Muscle layer of duodenum (tissue), 2 donors: ENCODE results near the gene RBM46.

Experiments
- H3K27ac ChIP-seq: one replicate; pipeline ENCODE4 v1.7.0; 2013; ENCODE audit warnings: mild to moderate bottlenecking, low read length
- H3K27me3 ChIP-seq: one replicate; pipeline ENCODE4 v1.7.0; 2013; ENCODE audit warnings: low read depth, mild to moderate bottlenecking, control low read depth, low read length
- H3K36me3 ChIP-seq, 2 donors: one replicate each; pipeline ENCODE4 v1.7.0; 2013; ENCODE audit warnings: low read length in 2 of 2, control low read depth in 1 of 2, mild to moderate bottlenecking in 1 of 2; ENCODE audit not compliant: insufficient read depth in 2 of 2, control insufficient read depth in 1 of 2
- H3K4me1 ChIP-seq, 2 donors: one replicate each; pipeline ENCODE4 v1.7.0; 2013; ENCODE audit warnings: low read length in 2 of 2, mild to moderate bottlenecking in 2 of 2, control low read depth in 1 of 2, moderate library complexity in 1 of 2; ENCODE audit not compliant: insufficient read depth in 2 of 2, control insufficient read depth in 1 of 2
- H3K4me3 ChIP-seq, 2 donors: one replicate each; pipeline ENCODE4 v1.7.0; 2013; ENCODE audit warnings: low read length in 2 of 2, low read depth in 1 of 2, mild to moderate bottlenecking in 1 of 2
- H3K9me3 ChIP-seq, 2 donors: one replicate each; pipeline ENCODE4 v1.7.0; 2013; ENCODE audit warnings: low read length in 2 of 2, control low read depth in 1 of 2, mild to moderate bottlenecking in 1 of 2; ENCODE audit not compliant: control insufficient read depth in 1 of 2
- donor health status: healthy.

RBM46 gene

GRCh38 chr4:154744341-154744926, 36.6 kb upstream of the RBM46 start:
- H3K4me3 ChIP-seq = peak overlapping the region; percentile 84 to 97
- H3K36me3 ChIP-seq = no peaks in the 10 kb centered on the region
- H3K9me3 ChIP-seq = no peaks in the 10 kb centered on the region
- H3K27ac ChIP-seq = no peak overlapping the region
- peaks cover 17% of the 10 kb centered on the region for H3K27me3 ChIP-seq
- peaks cover 0 to 15% of the 10 kb centered on the region in 2 donors for H3K4me1 ChIP-seq

DNA sequence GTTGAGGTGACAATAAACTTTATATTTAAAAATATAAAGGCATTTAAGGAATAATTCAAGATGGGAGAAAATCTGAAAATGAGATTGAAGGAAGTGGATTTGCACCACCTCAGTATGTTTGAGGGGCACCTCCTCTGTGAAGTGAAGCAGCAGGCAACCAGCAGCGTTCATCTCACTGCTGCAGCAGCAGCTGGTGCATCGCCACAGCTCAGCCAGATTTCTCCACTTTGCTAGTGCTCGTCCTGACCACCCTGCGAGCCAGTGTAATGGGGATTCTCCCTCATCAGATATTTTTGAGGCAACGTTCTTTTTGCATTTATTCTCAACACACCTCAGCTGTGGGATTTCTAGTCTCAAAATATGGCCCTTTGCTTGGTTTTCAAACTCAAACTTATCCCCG, 23.4 kb upstream of the RBM46 start:
- no peaks in the 10 kb centered on the region for H3K9me3 ChIP-seq
- H3K27ac ChIP-seq = no peak overlapping the region
- H3K36me3 ChIP-seq = no peaks in the 10 kb centered on the region
- H3K4me3 ChIP-seq = no peak overlapping the region
- H3K4me1 ChIP-seq = no peaks in the 10 kb centered on the region
- H3K27me3 ChIP-seq = no peaks in the 10 kb centered on the region

GRCh38 chr4:154760895-154761294, 20.2 kb upstream of the RBM46 start:
- H3K4me3 ChIP-seq = no peak overlapping the region
- H3K36me3 ChIP-seq = no peaks in the 10 kb centered on the region
- no peaks in the 10 kb centered on the region for H3K27me3 ChIP-seq
- no peaks in the 10 kb centered on the region for H3K9me3 ChIP-seq
- no peaks in the 10 kb centered on the region for H3K4me1 ChIP-seq
- H3K27ac ChIP-seq = no peak overlapping the region

DNA sequence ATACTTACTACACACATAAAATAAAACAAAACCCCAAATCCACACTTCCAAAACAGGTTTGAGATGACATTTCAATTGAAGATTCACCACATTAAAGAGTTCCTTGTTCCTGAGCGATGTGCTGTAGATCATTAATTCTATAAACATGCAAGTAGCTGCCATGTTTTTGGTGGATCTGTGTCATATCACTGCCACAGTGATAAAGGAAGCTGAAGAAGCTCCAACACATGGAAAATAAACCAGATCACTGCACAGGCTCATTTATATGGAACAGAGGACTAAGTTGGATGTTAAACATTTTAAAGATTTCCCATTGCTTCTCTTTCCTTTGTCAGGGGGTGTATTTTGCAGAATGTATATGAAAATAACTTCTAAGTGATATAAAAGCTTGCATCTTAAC, 2.8 kb upstream of the RBM46 start:
- no peak overlapping the region for H3K27ac ChIP-seq
- peaks cover 0 to 4% of the 10 kb centered on the region in 2 donors for H3K4me1 ChIP-seq
- H3K4me3 ChIP-seq = no peak overlapping the region

DNA sequence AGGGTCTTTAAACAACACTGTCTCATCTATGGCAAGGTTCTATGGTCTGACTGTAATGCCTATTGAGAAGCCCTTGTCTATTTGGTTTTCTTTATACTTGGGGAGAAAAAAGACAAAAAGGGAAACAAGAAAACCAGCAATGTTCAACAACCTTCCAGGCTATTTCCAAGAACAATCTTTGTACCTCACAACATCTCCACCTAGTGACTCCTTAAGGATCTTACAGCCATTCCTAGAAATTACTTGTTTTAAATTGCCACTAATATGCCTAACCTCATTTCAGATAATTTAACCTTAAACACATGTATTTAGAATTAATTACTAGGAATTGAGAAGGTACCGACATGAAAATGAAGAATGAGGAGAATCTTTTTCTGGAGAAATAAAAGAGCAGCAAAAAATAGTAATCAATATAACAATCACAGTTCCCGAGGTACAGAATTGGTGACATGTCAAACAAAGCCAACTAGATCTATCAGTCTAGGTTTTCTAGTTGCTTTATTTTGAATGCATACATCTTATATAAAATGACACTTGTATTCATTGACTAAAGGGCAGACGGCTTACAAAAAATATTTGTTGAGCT, 1.6 kb upstream of the RBM46 start:
- no peaks in the 10 kb centered on the region for H3K27me3 ChIP-seq
- H3K4me3 ChIP-seq = no peak overlapping the region
- H3K9me3 ChIP-seq = no peaks in the 10 kb centered on the region
- H3K27ac ChIP-seq = no peak overlapping the region
- H3K4me1 ChIP-seq = peaks cover 0 to 4% of the 10 kb centered on the region in 2 donors
- no peaks in the 10 kb centered on the region for H3K36me3 ChIP-seq

More for the DNA sequence above, 2.8 kb upstream of the RBM46 start:
- Histone ChIP-seq H3K27me3 (no peaks in the 10 kb centered on the region), H3K9me3 (no peaks in the 10 kb centered on the region), H3K36me3 (no peaks in the 10 kb centered on the region)

- Histone ChIP-seq H3K4me1 (peaks cover 0 to 4% of the 10 kb centered on the region in 2 donors), H3K4me3 (peak overlapping the region in 1 of 2 donors; percentile 43), H3K27ac (no peak overlapping the region), H3K36me3 (no peaks in the 10 kb centered on the region), H3K9me3 (no peaks in the 10 kb centered on the region), H3K27me3 (no peaks in the 10 kb centered on the region)
Observed at GRCh38 chr4:154781983-154782293, 866 bp downstream of the RBM46 start.

GRCh38 chr4:154807042-154807630, 26.1 kb downstream of the RBM46 start:
- no peaks in the 10 kb centered on the region for H3K27me3 ChIP-seq
- H3K4me3 ChIP-seq = no peak overlapping the region
- no peaks in the 10 kb centered on the region for H3K9me3 ChIP-seq
- H3K36me3 ChIP-seq = no peaks in the 10 kb centered on the region
- H3K27ac ChIP-seq = no peak overlapping the region
- no peaks in the 10 kb centered on the region for H3K4me1 ChIP-seq

- Histone ChIP-seq H3K9me3 (no peaks in the 10 kb centered on the region), H3K27ac (no peak overlapping the region), H3K4me3 (no peak overlapping the region), H3K27me3 (no peaks in the 10 kb centered on the region), H3K36me3 (no peaks in the 10 kb centered on the region), H3K4me1 (no peaks in the 10 kb centered on the region)
Observed at GRCh38 chr4:154818230-154818629, 37.2 kb downstream of the RBM46 start.

GRCh38 chr4:154822775-154823174, 41.7 kb downstream of the RBM46 start:
- H3K4me3 ChIP-seq = no peak overlapping the region
- H3K9me3 ChIP-seq = no peaks in the 10 kb centered on the region
- no peaks in the 10 kb centered on the region for H3K4me1 ChIP-seq
- no peaks in the 10 kb centered on the region for H3K36me3 ChIP-seq
- no peaks in the 10 kb centered on the region for H3K27me3 ChIP-seq
- H3K27ac ChIP-seq = no peak overlapping the region

DNA sequence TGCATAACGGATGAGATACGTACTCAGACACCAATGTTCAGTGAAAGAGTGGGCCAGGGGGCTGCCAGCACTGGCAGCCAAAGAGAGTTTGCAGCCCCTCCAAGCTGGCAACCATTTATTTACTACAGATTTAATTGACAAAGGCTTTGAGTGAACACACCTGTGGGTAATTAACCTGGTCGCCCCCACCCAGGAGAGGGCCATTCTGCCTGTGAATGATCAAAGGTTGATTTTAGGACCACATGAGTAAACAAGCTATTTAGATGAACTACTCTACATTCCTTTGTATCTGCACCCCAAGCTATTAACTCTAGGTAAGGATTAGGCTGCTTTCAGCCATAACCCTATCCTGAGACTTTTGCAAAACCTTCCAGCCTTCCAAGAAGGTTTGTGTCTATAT, 55.0 kb downstream of the RBM46 start:
- H3K27ac ChIP-seq = no peak overlapping the region
- peaks cover 0 to 2% of the 10 kb centered on the region in 2 donors for H3K9me3 ChIP-seq
- H3K4me3 ChIP-seq = no peak overlapping the region
- H3K36me3 ChIP-seq = no peaks in the 10 kb centered on the region
- H3K27me3 ChIP-seq = no peaks in the 10 kb centered on the region
- no peaks in the 10 kb centered on the region for H3K4me1 ChIP-seq

DNA sequence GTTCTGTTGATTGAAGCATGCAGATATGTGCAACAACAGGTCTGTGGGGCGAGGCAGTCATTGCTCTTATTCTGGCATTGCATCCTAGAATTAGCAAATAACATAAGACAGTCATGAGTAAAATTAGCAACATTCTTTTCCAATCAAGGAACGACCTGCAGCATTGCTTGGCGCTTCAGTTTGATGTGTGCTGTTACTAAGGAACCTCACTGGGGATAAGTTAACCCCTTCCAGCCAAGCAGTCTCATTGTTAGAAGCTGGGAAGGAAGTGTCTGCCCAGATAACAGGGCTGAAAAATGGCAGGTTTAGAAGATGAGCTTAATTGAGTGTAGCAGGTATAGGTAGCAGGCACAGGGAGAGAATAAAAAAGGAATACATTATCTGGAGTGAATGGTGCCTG, 55.4 kb downstream of the RBM46 start:
- no peak overlapping the region for H3K27ac ChIP-seq
- H3K4me1 ChIP-seq = no peaks in the 10 kb centered on the region

DNA sequence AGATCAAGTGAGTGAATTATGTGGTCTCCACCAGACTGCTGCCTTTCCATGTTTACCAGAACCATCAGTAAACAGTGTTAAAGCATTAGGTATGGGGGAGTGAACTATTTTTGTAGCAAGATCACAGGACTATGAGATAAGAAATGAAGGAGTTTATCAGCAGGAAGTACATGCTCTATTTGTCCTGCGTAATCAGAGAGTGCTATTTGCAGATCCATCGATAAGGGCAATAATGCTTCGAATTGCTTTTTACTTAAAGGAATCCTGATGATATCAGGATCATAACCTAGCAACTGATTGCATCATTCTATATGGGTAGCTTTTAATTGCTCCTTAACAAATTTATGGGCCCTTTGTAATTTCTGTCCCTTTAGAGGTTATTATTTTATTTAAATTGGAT, 57.1 kb downstream of the RBM46 start:
- Histone ChIP-seq H3K27ac (no peak overlapping the region), H3K36me3 (no peaks in the 10 kb centered on the region), H3K4me1 (no peaks in the 10 kb centered on the region), H3K27me3 (no peaks in the 10 kb centered on the region), H3K9me3 (no peaks in the 10 kb centered on the region), H3K4me3 (no peak overlapping the region)

More for the DNA sequence above, 55.4 kb downstream of the RBM46 start:
- Histone ChIP-seq H3K36me3 (no peaks in the 10 kb centered on the region), H3K4me3 (no peak overlapping the region), H3K9me3 (peaks cover 0 to 2% of the 10 kb centered on the region in 2 donors), H3K27me3 (no peaks in the 10 kb centered on the region)
